Measurements from ENCODE around the gene ATP2A1.
"Not testable (repeated sequence)": the region's sequence is repeated elsewhere in the genome, so short reads cannot be mapped to it uniquely, and the experiment has no call there.

The ATP2A1 gene

GRCh38 chr16:28859326-28859725 is 19.0 kb upstream of the ATP2A1 start:
- DNase-seq (ENCODE audit: low spot score), result no peak

- no peak for DNase-seq (ENCODE audit: low spot score)
These were observed 14.1 kb upstream of the ATP2A1 start for GRCh38 chr16:28863929-28864793.

- no peak for DNase-seq (ENCODE audit: low spot score)
These were observed 13.1 kb upstream of the ATP2A1 start for GRCh38 chr16:28865001-28865688.

GRCh38 chr16:28865722-28866453 is 12.4 kb upstream of the ATP2A1 start:
- DNase-seq (ENCODE audit: low spot score), result no peak

GRCh38 chr16:28866454-28866804 is 11.9 kb upstream of the ATP2A1 start:
- DNase-seq (ENCODE audit: low spot score), result no peak

- DNase-seq (ENCODE audit: low spot score), result no peak
These were observed 11.0 kb upstream of the ATP2A1 start for GRCh38 chr16:28867241-28867640.

- not testable (repeated sequence) for DNase-seq (ENCODE audit: low spot score)
These were observed 10.6 kb upstream of the ATP2A1 start for GRCh38 chr16:28867646-28868045.

GRCh38 chr16:28869201-28869600 is 9.1 kb upstream of the ATP2A1 start:
- no peak for DNase-seq (ENCODE audit: low spot score)

- DNase-seq (ENCODE audit: low spot score), result no peak
These were observed 5.3 kb upstream of the ATP2A1 start for GRCh38 chr16:28872952-28873351.

GRCh38 chr16:28873543-28874201 is 4.6 kb upstream of the ATP2A1 start:
- DNase-seq (ENCODE audit: low spot score), result peak; percentile 83

GRCh38 chr16:28874406-28874805 is 3.9 kb upstream of the ATP2A1 start:
- no peak for DNase-seq (ENCODE audit: low spot score)

GRCh38 chr16:28875134-28876018 is 2.9 kb upstream of the ATP2A1 start:
- no peak for DNase-seq (ENCODE audit: low spot score)

- no peak for DNase-seq (ENCODE audit: low spot score)
These were observed 2.1 kb upstream of the ATP2A1 start for GRCh38 chr16:28876019-28876659.

- no peak for DNase-seq (ENCODE audit: low spot score)
These were observed 1.2 kb upstream of the ATP2A1 start for GRCh38 chr16:28876973-28877654.

GRCh38 chr16:28877655-28878000 is 660 bp upstream of the ATP2A1 start:
- DNase-seq (ENCODE audit: low spot score), result no peak

GRCh38 chr16:28879261-28879840 is 1.1 kb downstream of the ATP2A1 start:
- no peak for DNase-seq (ENCODE audit: low spot score)

GRCh38 chr16:28879841-28880588 is 1.7 kb downstream of the ATP2A1 start:
- peak; percentile 98 for DNase-seq (ENCODE audit: low spot score)

GRCh38 chr16:28880589-28880915 is 2.3 kb downstream of the ATP2A1 start:
- no peak for DNase-seq (ENCODE audit: low spot score)

- DNase-seq (ENCODE audit: low spot score), result no peak
These were observed 2.7 kb downstream of the ATP2A1 start for GRCh38 chr16:28880955-28881354.
